Measurements from ENCODE around the gene PTPN7.

Gene PTPN7

DNA sequence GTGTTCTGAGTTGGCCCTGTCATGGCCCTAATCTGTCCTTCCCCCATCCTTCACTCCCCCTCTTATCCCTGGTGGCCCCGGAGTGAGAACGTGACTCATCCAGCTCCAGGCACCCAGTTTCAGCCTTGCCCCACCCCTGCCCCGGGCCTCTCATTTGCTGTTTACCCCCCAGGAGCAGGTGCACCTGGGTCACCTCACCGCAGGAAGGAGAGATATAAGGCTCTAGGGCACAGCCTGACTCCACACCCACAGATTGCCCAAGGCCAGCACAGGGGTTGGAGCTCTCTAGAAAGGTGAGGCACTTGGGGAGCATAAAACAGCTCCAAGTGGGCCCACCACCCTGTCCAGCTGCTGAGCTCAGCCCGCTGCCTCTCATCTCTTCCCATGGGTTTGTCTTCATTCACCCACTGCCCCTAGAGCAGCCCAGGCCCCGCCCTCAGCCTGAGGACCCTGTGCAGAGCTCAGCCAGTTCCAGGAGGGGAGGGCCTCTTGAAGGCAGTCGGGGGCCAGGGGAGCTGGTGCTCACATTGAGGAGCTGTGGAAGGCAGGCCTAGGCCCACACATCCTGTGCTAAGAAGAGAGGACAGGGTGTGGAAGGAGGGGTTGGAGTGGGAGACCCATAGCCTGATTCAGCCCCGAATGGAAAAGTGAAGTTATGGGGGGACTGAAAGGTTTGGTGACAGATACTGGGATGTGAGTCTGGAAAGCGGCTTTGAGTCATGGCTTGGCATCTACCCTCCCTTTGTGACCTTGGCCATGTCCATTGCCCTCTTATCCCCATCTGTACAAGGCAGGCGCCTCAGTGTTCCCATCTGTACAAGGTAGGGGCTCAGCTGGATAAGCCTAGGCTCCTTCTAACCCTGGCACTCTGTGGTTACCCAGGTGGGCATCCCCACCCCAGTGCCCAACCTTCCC, 53.8 kb downstream of the PTPN7 start:
- no peak for DNase-seq (ENCODE audit: low spot score)

DNA sequence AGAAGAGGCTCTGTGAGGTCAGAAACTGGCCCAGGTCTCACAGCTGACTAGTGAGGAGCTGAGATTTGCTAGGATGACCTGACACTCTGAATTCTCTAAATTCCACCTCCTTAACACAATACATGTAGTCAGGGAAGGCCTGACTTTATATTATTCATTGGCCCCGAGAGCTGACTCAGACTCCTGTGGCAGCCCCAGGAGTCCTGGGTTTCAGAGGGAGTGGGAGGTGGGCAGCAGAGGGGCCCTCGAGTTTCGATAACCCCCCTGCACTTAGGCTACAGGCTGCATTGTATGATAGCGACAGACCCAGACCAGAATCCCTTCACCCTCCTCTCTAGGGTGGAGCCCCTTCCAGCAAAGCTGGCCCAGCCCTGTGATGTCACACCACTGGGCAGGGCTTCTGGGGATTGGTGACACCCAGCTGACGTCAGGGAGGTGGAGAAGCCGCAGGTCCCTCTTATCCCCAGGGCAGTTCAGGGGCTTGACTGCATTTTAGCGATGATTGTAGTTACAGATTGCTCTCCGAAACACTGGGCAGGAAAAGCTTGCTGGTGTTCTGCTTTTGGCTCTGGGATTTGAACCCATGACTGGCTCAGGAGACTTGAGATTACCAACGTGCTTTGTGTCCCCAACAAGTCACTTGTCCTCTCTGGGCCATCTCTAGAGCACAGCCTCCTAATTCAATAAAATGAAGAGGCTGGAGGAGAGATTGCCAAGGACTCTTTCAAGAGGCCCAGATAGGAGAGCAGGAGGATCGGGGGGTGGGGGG, 54.6 kb downstream of the PTPN7 start:
- no peak for DNase-seq (ENCODE audit: low spot score)

GRCh38 chr1:202104073-202104472, 56.3 kb downstream of the PTPN7 start:
- no peak for DNase-seq (ENCODE audit: low spot score)

DNA sequence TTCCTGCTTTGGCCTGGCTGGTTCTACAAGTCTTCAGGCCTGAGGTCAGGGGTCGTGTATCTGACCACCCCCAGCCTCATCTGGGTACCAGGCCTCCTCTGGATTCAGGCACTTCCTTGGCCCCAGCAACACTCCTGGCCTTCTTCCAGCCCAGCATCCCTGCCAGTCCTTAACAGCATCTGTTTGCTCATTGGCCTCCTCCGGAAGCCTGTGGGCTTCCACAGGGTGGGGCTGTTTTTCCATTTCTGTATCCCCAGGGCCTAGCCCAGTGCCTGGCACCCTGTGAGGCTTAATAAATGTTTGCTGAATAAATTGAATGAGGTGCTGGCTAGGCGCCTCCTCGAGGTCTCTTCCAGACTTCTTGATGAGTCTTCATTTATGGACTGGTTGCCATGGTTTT, 59.2 kb downstream of the PTPN7 start:
- DNase-seq (ENCODE audit: low spot score), result no peak
